ENCODE data around the gene RBFOX2. TPM values are rescaled to one million over a fixed set of nuclear protein-coding genes. Genes with fewer than 3 reads are reported as not detected.

Gene RBFOX2
- polyA plus RNA-seq, 2 of the 4 experiments (the other 2 are of a cell fraction): 30.3 to 77.7 TPM

DNA sequence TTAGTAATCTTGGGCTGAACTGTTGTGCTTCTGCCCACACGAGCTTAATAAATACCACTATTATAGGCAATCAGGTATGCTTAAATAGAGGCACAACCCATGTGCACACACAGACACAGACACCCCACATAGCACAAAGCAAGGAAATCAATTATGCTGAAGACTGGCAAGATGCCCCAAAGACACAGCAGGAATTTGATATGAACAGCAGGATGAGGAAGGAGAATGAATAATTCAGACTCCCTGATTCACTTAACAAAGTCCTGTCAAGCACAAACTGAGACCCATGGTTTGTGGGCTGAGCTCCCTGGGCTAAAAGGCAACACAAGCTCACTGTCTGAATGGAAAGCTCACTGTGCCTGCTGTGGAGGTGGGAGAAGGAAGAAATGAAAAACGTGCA is 42.5 kb downstream of the RBFOX2 start:
- DNase-seq (ENCODE audit: low read depth in 1 of 2, low spot score in 1 of 2) (no peak), FAIRE-seq (no peak), ATAC-seq (no peak)
- H3K4me3 ChIP-seq: no peak overlapping the region
- 76% methylated on average over 2 of the region's 2 CpGs for WGBS (ENCODE audit: missing lambda C conversion rate)
- CTCF ChIA-PET: interaction anchor here (1.0 to 1.8 kb wide), 2 partner anchors 28 to 80 kb away, joined by 3 to 4 read pairs; no protein-coding TSS in a partner anchor
- TF ChIP-seq CEBPB (IDR thresholded peaks at IDR 0.05): no peak
- no peak for TF ChIP-seq POLR2AphosphoS2 (conservative IDR thresholded peaks at IDR 0.05; ENCODE audit: low read length)
- no peak for TF ChIP-seq ELK1 (IDR thresholded peaks at IDR 0.05; ENCODE audit: low read depth, low read length)
- TF ChIP-seq JUNB (IDR thresholded peaks at IDR 0.05): no peak
- no peak for TF ChIP-seq NFE2L2 (conservative IDR thresholded peaks at IDR 0.05; ENCODE audit: low read length)
- TF ChIP-seq, protein P1, sequence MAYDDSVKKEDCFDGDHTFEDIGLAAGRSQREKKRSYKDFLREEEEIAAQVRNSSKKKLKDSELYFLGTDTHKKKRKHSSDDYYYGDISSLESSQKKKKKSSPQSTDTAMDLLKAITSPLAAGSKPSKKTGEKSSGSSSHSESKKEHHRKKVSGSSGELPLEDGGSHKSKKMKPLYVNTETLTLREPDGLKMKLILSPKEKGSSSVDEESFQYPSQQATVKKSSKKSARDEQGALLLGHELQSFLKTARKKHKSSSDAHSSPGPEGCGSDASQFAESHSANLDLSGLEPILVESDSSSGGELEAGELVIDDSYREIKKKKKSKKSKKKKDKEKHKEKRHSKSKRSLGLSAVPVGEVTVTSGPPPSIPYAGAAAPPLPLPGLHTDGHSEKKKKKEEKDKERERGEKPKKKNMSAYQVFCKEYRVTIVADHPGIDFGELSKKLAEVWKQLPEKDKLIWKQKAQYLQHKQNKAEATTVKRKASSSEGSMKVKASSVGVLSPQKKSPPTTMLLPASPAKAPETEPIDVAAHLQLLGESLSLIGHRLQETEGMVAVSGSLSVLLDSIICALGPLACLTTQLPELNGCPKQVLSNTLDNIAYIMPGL (CRISPR knock-in tag; IDR thresholded peaks at IDR 0.05; ENCODE audit: borderline replicate concordance): no peak
- TF ChIP-seq HDAC2 (IDR thresholded peaks at IDR 0.05): no peak
- TF ChIP-seq RCOR1 (IDR thresholded peaks at IDR 0.05; ENCODE audit: low read depth, low read length): no peak
- no peak for TF ChIP-seq RFX5 (IDR thresholded peaks at IDR 0.05)
- no peak for TF ChIP-seq MAZ (IDR thresholded peaks at IDR 0.05; ENCODE audit: borderline replicate concordance, low read depth, low read length)
- TF ChIP-seq, protein P2, sequence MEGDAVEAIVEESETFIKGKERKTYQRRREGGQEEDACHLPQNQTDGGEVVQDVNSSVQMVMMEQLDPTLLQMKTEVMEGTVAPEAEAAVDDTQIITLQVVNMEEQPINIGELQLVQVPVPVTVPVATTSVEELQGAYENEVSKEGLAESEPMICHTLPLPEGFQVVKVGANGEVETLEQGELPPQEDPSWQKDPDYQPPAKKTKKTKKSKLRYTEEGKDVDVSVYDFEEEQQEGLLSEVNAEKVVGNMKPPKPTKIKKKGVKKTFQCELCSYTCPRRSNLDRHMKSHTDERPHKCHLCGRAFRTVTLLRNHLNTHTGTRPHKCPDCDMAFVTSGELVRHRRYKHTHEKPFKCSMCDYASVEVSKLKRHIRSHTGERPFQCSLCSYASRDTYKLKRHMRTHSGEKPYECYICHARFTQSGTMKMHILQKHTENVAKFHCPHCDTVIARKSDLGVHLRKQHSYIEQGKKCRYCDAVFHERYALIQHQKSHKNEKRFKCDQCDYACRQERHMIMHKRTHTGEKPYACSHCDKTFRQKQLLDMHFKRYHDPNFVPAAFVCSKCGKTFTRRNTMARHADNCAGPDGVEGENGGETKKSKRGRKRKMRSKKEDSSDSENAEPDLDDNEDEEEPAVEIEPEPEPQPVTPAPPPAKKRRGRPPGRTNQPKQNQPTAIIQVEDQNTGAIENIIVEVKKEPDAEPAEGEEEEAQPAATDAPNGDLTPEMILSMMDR (IDR thresholded peaks at IDR 0.05): no peak
- H3K4me1 ChIP-seq: no peaks in the 10 kb centered on the region
- no peak overlapping the region for H3K4me2 ChIP-seq
- H3K27ac ChIP-seq: no peak overlapping the region
- no peaks in the 10 kb centered on the region for H3K9me3 ChIP-seq
- POLR2A ChIA-PET: interaction anchor here (0.6 kb wide), 1 partner anchor 14 kb away, joined by 5 read pairs; no protein-coding TSS in a partner anchor

DNA sequence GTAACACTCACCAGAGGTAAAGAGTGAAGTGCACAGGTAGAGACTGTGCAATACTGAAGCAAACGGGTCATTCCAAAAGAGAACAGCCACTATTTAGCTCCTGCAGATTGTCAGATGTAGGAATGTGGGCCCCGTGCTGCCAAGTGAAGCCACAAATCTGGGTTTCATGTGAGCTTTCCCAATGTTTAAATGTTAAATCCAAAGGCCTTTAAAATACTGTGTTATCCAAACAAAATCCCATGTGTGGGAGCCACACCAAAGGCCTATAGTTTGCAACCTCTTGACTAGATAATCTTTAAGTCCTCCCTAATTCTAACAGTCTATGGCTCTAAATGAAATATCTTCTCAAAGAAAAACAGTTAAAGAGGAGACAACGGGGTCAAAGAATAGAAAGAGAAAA is 43.3 kb downstream of the RBFOX2 start:
- TF ChIP-seq ATOH8 (CRISPR knock-in tag; IDR thresholded peaks at IDR 0.05; ENCODE audit: low read depth) (no peak), KDM1A (IDR thresholded peaks at IDR 0.05; ENCODE audit: low read depth) (no peak), BHLHE40 (IDR thresholded peaks at IDR 0.05; ENCODE audit: low read depth, low read length) (no peak), BCL3 (IDR thresholded peaks at IDR 0.05) (no peak), TP53 (CRISPR knock-in tag; IDR thresholded peaks at IDR 0.05) (no peak), JUNB (IDR thresholded peaks at IDR 0.05) (no peak), RFX5 (IDR thresholded peaks at IDR 0.05) (no peak), RNF2 (IDR thresholded peaks at IDR 0.05; ENCODE audit: borderline replicate concordance, low read depth) (no peak)
- TF ChIP-seq, protein P2 (IDR thresholded peaks at IDR 0.05): no peak
- TF ChIP-seq, protein P3, sequence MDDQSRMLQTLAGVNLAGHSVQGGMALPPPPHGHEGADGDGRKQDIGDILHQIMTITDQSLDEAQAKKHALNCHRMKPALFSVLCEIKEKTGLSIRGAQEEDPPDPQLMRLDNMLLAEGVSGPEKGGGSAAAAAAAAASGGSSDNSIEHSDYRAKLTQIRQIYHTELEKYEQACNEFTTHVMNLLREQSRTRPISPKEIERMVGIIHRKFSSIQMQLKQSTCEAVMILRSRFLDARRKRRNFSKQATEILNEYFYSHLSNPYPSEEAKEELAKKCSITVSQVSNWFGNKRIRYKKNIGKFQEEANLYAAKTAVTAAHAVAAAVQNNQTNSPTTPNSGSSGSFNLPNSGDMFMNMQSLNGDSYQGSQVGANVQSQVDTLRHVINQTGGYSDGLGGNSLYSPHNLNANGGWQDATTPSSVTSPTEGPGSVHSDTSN (IDR thresholded peaks at IDR 0.05): no peak
- FAIRE-seq: no peak
- H3K4me3 ChIP-seq: no peak overlapping the region
- H3K4me2 ChIP-seq: no peak overlapping the region
- no peaks in the 10 kb centered on the region for H3K9me3 ChIP-seq
- H3K4me1 ChIP-seq: no peaks in the 10 kb centered on the region
- DNase-seq (ENCODE audit: low read depth in 1 of 2, low spot score in 1 of 2): no peak
- 87% methylated on average over 3 of the region's 3 CpGs for whole genome bisulfite sequencing (ENCODE audit: missing lambda C conversion rate)
- ChIA-PET CTCF (interaction anchor here (1.0 to 1.8 kb wide), 2 partner anchors 28 to 81 kb away, joined by 3 to 4 read pairs; no protein-coding TSS in a partner anchor), POLR2A (no interaction called here)
- ATAC-seq: no peak
- no peak overlapping the region for H3K27ac ChIP-seq
